Measurements from ENCODE around the gene CCDC59.

The CCDC59 gene

GRCh38 chr12:82314406-82314892 lies 43.7 kb downstream of the CCDC59 start:
- DNase-seq: no peak

Measured in T1000 (cell line).